Breast epithelium (tissue), 4 donors: Measurements from ENCODE around the gene CCDC6. TPM values are rescaled to one million over a fixed set of nuclear protein-coding genes. Genes with fewer than 3 reads are reported as not detected.
"Not testable (repeated sequence)": the region's sequence is repeated elsewhere in the genome, so short reads cannot be mapped to it uniquely, and the experiment has no call there.

Experiments used
- DNase-seq, 2 donors: peaks; one replicate each; pipeline ENCODE4 v3.0.0-alpha.2; 2019; ENCODE audit warnings: low spot score in 2 of 2
- H3K27ac ChIP-seq, 2 donors: fragments of 200-600 bp; sonication (generic) in 1 of 2; one replicate each; pipeline ENCODE4 v1.5.1; 2016 to 2019; ENCODE audit warnings: mild to moderate bottlenecking in 1 of 2
- H3K27me3 ChIP-seq, 2 donors: fragments of 200-600 bp; sonication (generic) in 1 of 2; one replicate each; pipeline versions ENCODE4 v1.5.1 to v1.6.0; 2017 to 2019; ENCODE audit warnings: control low read depth in 1 of 2, mild to moderate bottlenecking in 1 of 2
- H3K36me3 ChIP-seq: fragments of 200-600 bp; one replicate; pipeline ENCODE4 v1.5.1; 2019
- H3K4me1 ChIP-seq, 2 donors: fragments of 200-600 bp; sonication (generic); one replicate each; pipeline ENCODE4 v1.5.1; 2016 to 2019; ENCODE audit warnings: control low read depth in 1 of 2
- H3K4me3 ChIP-seq, 3 donors: fragments of 200-600 bp; sonication (generic); 1 replicate in 2 of 3; 2 replicates in 1 of 3; pipeline ENCODE4 v1.5.1; 2016 to 2019; ENCODE audit warnings: mild to moderate bottlenecking in 3 of 3, moderate library complexity in 2 of 3
- H3K9me3 ChIP-seq, 2 donors: fragments of 200-600 bp; sonication (generic) in 1 of 2; one replicate each; pipeline ENCODE4 v1.5.1; 2016 to 2019; ENCODE audit warnings: control low read depth in 1 of 2
- CTCF ChIP-seq, 3 donors: fragments of 450-650 bp; IDR thresholded peaks; one replicate each; pipeline ENCODE4 v1.5.1; 2016 to 2017; ENCODE audit warnings: antibody characterized with exemption in 3 of 3, mild to moderate bottlenecking in 3 of 3, moderate library complexity in 3 of 3
- POLR2A ChIP-seq: fragments of 450-650 bp; IDR thresholded peaks from one replicate; pipeline ENCODE4 v1.6.1; 2016; ENCODE audit warnings: antibody characterized with exemption, mild to moderate bottlenecking, moderate library complexity
- POLR2AphosphoS5 ChIP-seq, 3 donors: sonication (generic); formaldehyde crosslinking; IDR thresholded peaks; one replicate each; pipeline ENCODE4 v1.6.1; 2017; ENCODE audit warnings: antibody characterized with exemption in 3 of 3
- intact Hi-C: fragments of 100-400 bp; cut with DNase I; formaldehyde crosslinking; loops from one replicate; pipeline ENCODE4 v1.15.1; 2023; ENCODE audit warnings: low total_unique reads
- total RNA-seq, 3 donors: library from RNA; depleted of rRNA; stranded (reverse); fragments of >200 nt; gene quantifications; one replicate each; pipeline ENCODE4 v1.1.0, GENCODE V29; 2016

The CCDC6 gene
- total RNA-seq, 3 donors from 2014 or later = 31.4 to 85.6 (median 44.9) TPM

- intact Hi-C loops = no loop called here
- TF ChIP-seq CTCF (IDR thresholded peaks at IDR 0.05) = no peak
- TF ChIP-seq POLR2A = no peak
- no peak for TF ChIP-seq POLR2AphosphoS5 (IDR thresholded peaks at IDR 0.05)
- Histone ChIP-seq H3K27me3 (no peaks in the 10 kb centered on the region), H3K36me3 (no peaks in the 10 kb centered on the region), H3K27ac (no peak overlapping the region), H3K9me3 (no peaks in the 10 kb centered on the region), H3K4me1 (no peaks in the 10 kb centered on the region), H3K4me3 (no peak overlapping the region)
- no peak for DNase-seq
Measured at GRCh38 chr10:59934701-59935100, 28.3 kb upstream of the CCDC6 start.

- not testable (repeated sequence) for H3K27me3 ChIP-seq, DNase-seq, H3K27ac ChIP-seq
Measured at GRCh38 chr10:59930788-59931521, 24.6 kb upstream of the CCDC6 start.

GRCh38 chr10:59926086-59926485 is 19.7 kb upstream of the CCDC6 start:
- no peak for TF ChIP-seq POLR2A
- TF ChIP-seq CTCF (IDR thresholded peaks at IDR 0.05) = no peak
- TF ChIP-seq POLR2AphosphoS5 (IDR thresholded peaks at IDR 0.05) = no peak
- Histone ChIP-seq H3K4me1 (no peaks in the 10 kb centered on the region), H3K27me3 (no peaks in the 10 kb centered on the region), H3K27ac (no peak overlapping the region), H3K9me3 (peaks cover 5 to 12% of the 10 kb centered on the region in 2 donors), H3K36me3 (no peaks in the 10 kb centered on the region), H3K4me3 (no peak overlapping the region)
- no peak for DNase-seq
- intact Hi-C loops = no loop called here

More at GRCh38 chr10:59930788-59931521, 24.6 kb upstream of the CCDC6 start:
- H3K9me3 ChIP-seq, H3K4me1 ChIP-seq, H3K36me3 ChIP-seq, intact Hi-C loops, H3K4me3 ChIP-seq: not testable (repeated sequence)

GRCh38 chr10:59922907-59923306 is 16.6 kb upstream of the CCDC6 start:
- H3K4me1 ChIP-seq = no peaks in the 10 kb centered on the region
- no peaks in the 10 kb centered on the region for H3K36me3 ChIP-seq
- H3K27me3 ChIP-seq = no peaks in the 10 kb centered on the region
- DNase-seq = no peak
- no peak for TF ChIP-seq CTCF (IDR thresholded peaks at IDR 0.05)
- TF ChIP-seq POLR2A = no peak
- no peak for TF ChIP-seq POLR2AphosphoS5 (IDR thresholded peaks at IDR 0.05)
- H3K9me3 ChIP-seq = peaks cover 5 to 12% of the 10 kb centered on the region in 2 donors
- intact Hi-C loops = no loop called here
- no peak overlapping the region for H3K4me3 ChIP-seq
- no peak overlapping the region for H3K27ac ChIP-seq

- Histone ChIP-seq H3K27ac (no peak overlapping the region), H3K27me3 (no peaks in the 10 kb centered on the region), H3K36me3 (no peaks in the 10 kb centered on the region), H3K4me1 (no peaks in the 10 kb centered on the region), H3K4me3 (no peak overlapping the region), H3K9me3 (peaks cover 5 to 19% of the 10 kb centered on the region in 2 donors)
- intact Hi-C loops = no loop called here
- DNase-seq = no peak
- TF ChIP-seq POLR2AphosphoS5 (IDR thresholded peaks at IDR 0.05) (no peak), CTCF (IDR thresholded peaks at IDR 0.05) (no peak), POLR2A (no peak)
Measured at GRCh38 chr10:59917922-59918321, 11.6 kb upstream of the CCDC6 start.
